SIG-M5 treated with dmso at 0.1 percent for 504 hours (cell line): ENCODE measurements around the gene PBX2.
"Not testable (repeated sequence)": the region's sequence is repeated elsewhere in the genome, so short reads cannot be mapped to it uniquely, and the experiment has no call there.

ENCODE experiments used
- DNase-seq: peaks from one replicate; lab custom pipeline; 2025; ENCODE audit not compliant: unreplicated experiment; lab: John Stamatoyannopoulos, UW

PBX2 gene

GRCh38 chr6:32203426-32204267 lies 13.6 kb upstream of the PBX2 start:
- no peak for DNase-seq

- no peak for DNase-seq
These were observed 12.2 kb upstream of the PBX2 start for GRCh38 chr6:32202186-32202585.

- DNase-seq = no peak
These were observed 10.9 kb upstream of the PBX2 start for GRCh38 chr6:32200711-32201475.

- no peak for DNase-seq
These were observed 8.9 kb upstream of the PBX2 start for GRCh38 chr6:32198866-32199265.

GRCh38 chr6:32198345-32198696 lies 8.3 kb upstream of the PBX2 start:
- no peak for DNase-seq

- no peak for DNase-seq
These were observed 6.9 kb upstream of the PBX2 start for GRCh38 chr6:32196682-32197616.

- peak; percentile 36 for DNase-seq
These were observed 6.1 kb upstream of the PBX2 start for GRCh38 chr6:32195902-32196681.

- DNase-seq = peak; percentile 98
These were observed 5.6 kb upstream of the PBX2 start for GRCh38 chr6:32195652-32195901.

GRCh38 chr6:32194825-32195651 lies 5.0 kb upstream of the PBX2 start:
- DNase-seq = peak; percentile 71

- no peak for DNase-seq
These were observed 4.4 kb upstream of the PBX2 start for GRCh38 chr6:32194388-32194787.

GRCh38 chr6:32193096-32193495 lies 3.1 kb upstream of the PBX2 start:
- DNase-seq = not testable (repeated sequence)

- peak; percentile 66 for DNase-seq
These were observed 2.6 kb upstream of the PBX2 start, which contains the start of gene GPSM3 for GRCh38 chr6:32192608-32193039. TSS of gene GPSM3 (minus strand) at chr6:32192643. CDS start at chr6:32192513, 130 bp downstream.

GRCh38 chr6:32191696-32192607 lies 1.9 kb upstream of the PBX2 start:
- DNase-seq = no peak

- no peak for DNase-seq
These were observed 1.1 kb upstream of the PBX2 start for GRCh38 chr6:32190911-32191677.

GRCh38 chr6:32189742-32190053 lies 304 bp downstream of the PBX2 start:
- no peak for DNase-seq

GRCh38 chr6:32189069-32189741 lies 797 bp downstream of the PBX2 start:
- no peak for DNase-seq

GRCh38 chr6:32188381-32189068 lies 1.5 kb downstream of the PBX2 start:
- no peak for DNase-seq
